ENCODE measurements around the gene CARD19. TPM values are rescaled to one million over a fixed set of nuclear protein-coding genes. Genes with fewer than 3 reads are reported as not detected.
A peak's percentile ranks its signal among the peaks of the same experiment; 100 is the strongest.

Gene CARD19
- total and polyA plus RNA-seq, 9 donors: 5.0 to 67.6 (median 44.7) TPM

GRCh38 chr9:93058355-93059010 lies 37.5 kb upstream of the CARD19 start, which contains the start of gene SUSD3:
TSS of gene SUSD3 (plus strand) at chr9:93058701. CDS start at chr9:93058743, 42 bp downstream.
- DNase-seq: peak; percentile 91 to 96 (median 95)
- Histone ChIP-seq H3K4me3 (peak within 1 kb of the TSS; percentile 56), H3K36me3 (no peaks in the 10 kb centered on the region), H3K27me3 (no peaks in the 10 kb centered on the region), H3K9me3 (no peaks in the 10 kb centered on the region), H3K4me1 (ENCODE audit: insufficient read depth) (peaks cover 41% of the 10 kb centered on the region), H3K27ac (peak within 1 kb of the TSS; percentile 78 to 87)
- intact Hi-C loops (cut with DNase I): loop anchor here in 2 of 4 donors (5.0 kb wide), 2 partner anchors 34 to 39 kb away; partner anchors contain the start of gene CARD19 (in 1 of the 2)
- TF ChIP-seq POLR2A (IDR thresholded peaks at IDR 0.05): peak; percentile 45
- no peak for TF ChIP-seq EP300 (IDR thresholded peaks at IDR 0.05)
- 0 to 1% (median 0%) methylated on average over 17 to 55 of the region's 55 CpGs for WGBS, 3 donors

GRCh38 chr9:93059011-93059714 lies 36.9 kb upstream of the CARD19 start:
- peaks cover 37% of the 10 kb centered on the region for H3K4me1 ChIP-seq (ENCODE audit: insufficient read depth)
- peak; percentile 48 to 64 (median 60) for DNase-seq

GRCh38 chr9:93059715-93060578 lies 36.1 kb upstream of the CARD19 start:
- no peaks in the 10 kb centered on the region for H3K36me3 ChIP-seq
- H3K4me3 ChIP-seq: peak overlapping the region; percentile 56
- peak overlapping the region; percentile 78 to 87 for H3K27ac ChIP-seq
- intact Hi-C loops (cut with DNase I): loop anchor here in 3 of 4 donors (5.0 kb wide), 2 partner anchors 32 to 37 kb away; partner anchors contain the start of gene CARD19 (in 2 of the 3)
- no peak for TF ChIP-seq EP300 (IDR thresholded peaks at IDR 0.05)
- TF ChIP-seq POLR2A (IDR thresholded peaks at IDR 0.05): no peak
- TF ChIP-seq CTCF (IDR thresholded peaks at IDR 0.05): no peak
- WGBS, 3 donors: 31 to 68% (median 38%) methylated on average over 7 of the region's 7 CpGs
- peaks cover 36% of the 10 kb centered on the region for H3K4me1 ChIP-seq (ENCODE audit: insufficient read depth)
- no peaks in the 10 kb centered on the region for H3K27me3 ChIP-seq
- no peaks in the 10 kb centered on the region for H3K9me3 ChIP-seq
- DNase-seq: peak; percentile 39 to 65 (median 54)

More at GRCh38 chr9:93059011-93059714, 36.9 kb upstream of the CARD19 start:
- TF ChIP-seq EP300 (IDR thresholded peaks at IDR 0.05) (no peak), CTCF (IDR thresholded peaks at IDR 0.05) (no peak), POLR2A (IDR thresholded peaks at IDR 0.05) (no peak)
- H3K9me3 ChIP-seq: no peaks in the 10 kb centered on the region
- H3K36me3 ChIP-seq: no peaks in the 10 kb centered on the region
- 3 to 15% (median 9%) methylated on average over 23 to 53 of the region's 53 CpGs for WGBS, 3 donors
- H3K27ac ChIP-seq: peak overlapping the region; percentile 78 to 87
- intact Hi-C loops (cut with DNase I): loop anchor here in 2 of 4 donors (5.0 kb wide), 2 partner anchors 33 to 38 kb away; partner anchors contain the start of gene CARD19 (in 1 of the 2)
- peak overlapping the region; percentile 56 for H3K4me3 ChIP-seq
- H3K27me3 ChIP-seq: no peaks in the 10 kb centered on the region

- Histone ChIP-seq H3K4me1 (ENCODE audit: insufficient read depth) (peaks cover 30% of the 10 kb centered on the region), H3K9me3 (no peaks in the 10 kb centered on the region), H3K27me3 (no peaks in the 10 kb centered on the region), H3K36me3 (no peaks in the 10 kb centered on the region), H3K27ac (peak overlapping the region; percentile 78 to 87), H3K4me3 (no peak overlapping the region)
- 38 to 55% (median 43%) methylated on average over 8 of the region's 8 CpGs for WGBS, 3 donors
- TF ChIP-seq POLR2A (IDR thresholded peaks at IDR 0.05) (no peak), CTCF (IDR thresholded peaks at IDR 0.05) (no peak), EP300 (IDR thresholded peaks at IDR 0.05) (no peak)
- peak in 4 of 5 donors; percentile 58 to 81 (median 66) for DNase-seq
- intact Hi-C loops (cut with DNase I): loop anchor here in 1 of 4 donors (5.0 kb wide), 1 partner anchor 36 kb away; the partner anchor contains the start of gene CARD19
These were observed 35.2 kb upstream of the CARD19 start for GRCh38 chr9:93060746-93061259.

All from ovary (tissue), 9 donors.